ENCODE measurements around the gene TEAD1. TPM values are rescaled to one million over a fixed set of nuclear protein-coding genes. Genes with fewer than 3 reads are reported as not detected.

The TEAD1 gene
- total RNA-seq, 2 donors from 2014 or later: 32.7 to 56.7 TPM

DNA sequence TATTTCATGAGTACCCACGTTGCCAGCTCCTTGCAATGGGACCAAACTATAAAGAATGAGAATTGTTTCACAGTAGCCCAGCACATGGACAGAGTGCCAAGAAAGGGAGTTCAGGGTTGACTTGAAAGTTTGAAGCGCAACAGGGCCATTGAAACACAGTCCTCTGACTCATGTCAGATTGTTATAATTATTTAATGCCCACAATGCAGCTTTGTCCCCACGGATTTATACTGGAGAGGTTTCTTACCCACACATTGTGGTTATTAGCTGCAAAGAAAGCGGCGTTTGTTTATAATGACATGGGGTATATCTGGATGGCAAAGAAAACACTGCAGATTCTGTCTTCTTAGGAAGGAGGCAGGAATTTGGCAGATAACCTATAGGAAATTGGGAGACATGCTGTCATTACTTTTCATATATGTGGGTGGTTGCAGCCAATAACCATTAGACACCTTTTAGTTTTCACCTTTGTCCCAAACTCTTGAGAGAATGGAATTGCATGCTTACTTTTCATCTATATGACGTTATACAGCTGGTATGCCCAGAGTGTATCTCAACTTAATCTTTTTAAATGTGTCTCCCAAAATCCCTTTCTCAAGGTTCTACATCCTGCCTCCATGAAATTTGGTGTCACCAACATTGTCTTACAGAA is 143.6 kb downstream of the TEAD1 start:
- H3K9ac ChIP-seq (ENCODE audit: low read depth in 2 of 2, low read length in 2 of 2): no peak overlapping the region
- no peaks in the 10 kb centered on the region for H3K27me3 ChIP-seq
- no peak overlapping the region for H3K4me3 ChIP-seq
- H3K36me3 ChIP-seq: no peaks in the 10 kb centered on the region
- TF ChIP-seq, protein P1, sequence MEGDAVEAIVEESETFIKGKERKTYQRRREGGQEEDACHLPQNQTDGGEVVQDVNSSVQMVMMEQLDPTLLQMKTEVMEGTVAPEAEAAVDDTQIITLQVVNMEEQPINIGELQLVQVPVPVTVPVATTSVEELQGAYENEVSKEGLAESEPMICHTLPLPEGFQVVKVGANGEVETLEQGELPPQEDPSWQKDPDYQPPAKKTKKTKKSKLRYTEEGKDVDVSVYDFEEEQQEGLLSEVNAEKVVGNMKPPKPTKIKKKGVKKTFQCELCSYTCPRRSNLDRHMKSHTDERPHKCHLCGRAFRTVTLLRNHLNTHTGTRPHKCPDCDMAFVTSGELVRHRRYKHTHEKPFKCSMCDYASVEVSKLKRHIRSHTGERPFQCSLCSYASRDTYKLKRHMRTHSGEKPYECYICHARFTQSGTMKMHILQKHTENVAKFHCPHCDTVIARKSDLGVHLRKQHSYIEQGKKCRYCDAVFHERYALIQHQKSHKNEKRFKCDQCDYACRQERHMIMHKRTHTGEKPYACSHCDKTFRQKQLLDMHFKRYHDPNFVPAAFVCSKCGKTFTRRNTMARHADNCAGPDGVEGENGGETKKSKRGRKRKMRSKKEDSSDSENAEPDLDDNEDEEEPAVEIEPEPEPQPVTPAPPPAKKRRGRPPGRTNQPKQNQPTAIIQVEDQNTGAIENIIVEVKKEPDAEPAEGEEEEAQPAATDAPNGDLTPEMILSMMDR (IDR thresholded peaks at IDR 0.05): no peak
- no peaks in the 10 kb centered on the region for H3K4me1 ChIP-seq
- intact Hi-C loops (cut with DNase I): no loop called here
- no peak for DNase-seq
- H3K27ac ChIP-seq: no peak overlapping the region
- no peaks in the 10 kb centered on the region for H3K9me3 ChIP-seq

DNA sequence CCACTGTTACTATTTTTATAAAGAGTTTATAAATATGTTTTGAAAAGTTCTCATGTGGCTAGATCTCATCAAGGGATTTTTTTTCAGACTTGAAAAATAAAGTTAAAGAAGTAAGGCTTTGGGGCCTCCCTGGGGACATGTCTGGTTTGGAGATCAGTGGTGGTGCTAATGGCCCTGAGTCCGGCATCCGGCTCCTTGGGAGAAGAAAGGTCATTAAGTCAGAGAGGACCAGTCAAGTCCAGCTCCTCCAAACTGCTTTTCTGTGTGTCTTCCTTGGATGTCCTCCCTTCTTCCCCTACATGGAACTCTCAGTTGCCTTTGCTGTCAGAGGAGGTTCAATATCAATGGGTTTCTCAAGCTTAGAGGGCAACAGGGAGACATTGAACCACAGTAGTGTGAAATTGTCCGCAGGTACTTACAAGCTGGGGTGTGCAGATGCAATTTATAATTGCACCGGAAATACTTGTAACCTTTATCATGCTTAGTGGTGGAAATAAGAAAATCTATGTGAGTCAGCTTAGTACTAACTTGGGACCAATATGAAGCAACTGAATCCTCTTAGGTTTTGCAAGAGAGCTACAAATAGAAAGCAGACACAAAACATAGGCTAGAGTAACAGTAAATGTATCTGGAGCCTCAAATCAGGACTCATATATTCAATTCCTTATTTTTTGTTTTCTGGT is 144.3 kb downstream of the TEAD1 start:
- H3K4me1 ChIP-seq: no peaks in the 10 kb centered on the region
- intact Hi-C loops (cut with DNase I): no loop called here
- H3K36me3 ChIP-seq: no peaks in the 10 kb centered on the region
- no peak overlapping the region for H3K4me3 ChIP-seq
- H3K27ac ChIP-seq: no peak overlapping the region
- no peak for DNase-seq
- no peak overlapping the region for H3K9ac ChIP-seq (ENCODE audit: low read depth in 2 of 2, low read length in 2 of 2)
- no peaks in the 10 kb centered on the region for H3K27me3 ChIP-seq
- no peaks in the 10 kb centered on the region for H3K9me3 ChIP-seq
- TF ChIP-seq, protein P1 (IDR thresholded peaks at IDR 0.05): no peak

DNA sequence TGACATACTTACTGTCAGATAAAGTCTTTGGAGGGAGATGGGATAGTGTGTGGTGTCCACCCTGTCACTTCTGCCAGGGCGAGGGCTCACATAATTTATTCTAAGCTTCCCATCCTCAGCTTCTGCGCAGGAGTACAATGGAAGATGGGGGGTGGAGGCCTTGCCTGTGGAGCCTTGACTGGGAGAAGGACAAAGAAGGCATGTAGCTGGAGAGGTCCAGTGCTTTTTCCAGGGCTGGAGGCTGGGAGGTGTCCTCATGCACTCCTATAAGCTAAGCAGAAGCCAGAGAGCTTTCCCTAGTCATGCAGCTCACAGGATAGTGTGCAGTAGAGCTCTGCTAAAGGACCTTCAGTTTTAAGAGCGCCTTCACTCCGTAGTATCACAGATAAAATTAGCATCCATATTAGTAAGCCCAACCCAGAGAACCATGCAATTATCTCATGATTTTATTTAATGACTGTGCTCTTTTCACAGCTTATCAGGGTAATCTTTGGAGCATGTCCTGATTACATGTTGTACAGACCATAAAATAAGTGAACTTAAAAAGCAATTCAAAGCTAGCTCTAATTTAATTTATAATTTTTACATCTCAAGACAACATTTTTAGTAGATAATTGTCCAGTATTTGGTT is 148.3 kb downstream of the TEAD1 start:
- Histone ChIP-seq H3K9ac (ENCODE audit: low read depth in 2 of 2, low read length in 2 of 2) (peak overlapping the region in 1 of 2 donors; percentile 28), H3K9me3 (no peaks in the 10 kb centered on the region), H3K4me3 (no peak overlapping the region), H3K27me3 (no peaks in the 10 kb centered on the region), H3K36me3 (no peaks in the 10 kb centered on the region), H3K27ac (no peak overlapping the region), H3K4me1 (no peaks in the 10 kb centered on the region)
- DNase-seq: no peak
- TF ChIP-seq, protein P1 (IDR thresholded peaks at IDR 0.05): no peak
- intact Hi-C loops (cut with DNase I): no loop called here

DNA sequence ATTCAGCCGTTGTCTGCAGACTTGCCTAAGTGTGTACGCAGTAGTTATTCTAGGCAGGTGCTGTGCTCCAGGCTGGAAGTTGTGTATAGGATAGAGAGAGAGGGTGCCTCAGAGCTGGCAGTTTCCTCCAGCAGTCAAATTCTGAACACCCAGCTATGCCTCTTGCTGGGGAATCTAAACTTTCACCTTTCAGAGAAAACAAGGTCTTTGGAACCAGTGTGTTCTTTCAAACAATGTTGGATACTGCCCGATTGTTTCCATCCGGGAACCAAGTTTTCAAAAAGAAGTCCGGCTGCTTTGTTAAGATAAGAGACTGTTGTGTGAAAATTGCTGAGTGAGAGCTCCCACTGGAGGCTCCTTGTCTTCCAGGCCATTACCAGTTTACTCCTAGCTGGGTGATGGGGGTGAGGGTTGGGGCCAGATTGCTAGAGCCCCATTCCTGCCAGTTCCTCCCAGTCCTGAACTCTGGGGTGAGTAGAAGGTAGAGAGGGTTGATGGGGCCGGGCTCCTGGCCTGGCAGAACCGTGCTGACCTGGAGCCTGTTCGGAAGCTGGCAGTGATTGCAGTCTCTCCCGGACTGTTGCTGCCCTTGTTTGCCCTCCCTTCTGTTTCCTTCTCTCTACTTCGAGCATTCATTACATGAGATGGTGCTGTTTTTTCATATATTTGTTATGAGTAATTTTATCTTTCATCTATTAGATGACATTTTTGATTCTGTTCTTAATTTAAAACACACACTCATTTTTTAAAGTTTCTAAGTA is 150.2 kb downstream of the TEAD1 start:
- H3K27me3 ChIP-seq: no peaks in the 10 kb centered on the region
- H3K4me1 ChIP-seq: no peaks in the 10 kb centered on the region
- peak; percentile 32 for DNase-seq
- TF ChIP-seq, protein P1 (IDR thresholded peaks at IDR 0.05): no peak
- H3K27ac ChIP-seq: peak overlapping the region; percentile 6
- peak overlapping the region; percentile 13 to 60 for H3K9ac ChIP-seq (ENCODE audit: low read depth in 2 of 2, low read length in 2 of 2)
- H3K9me3 ChIP-seq: no peaks in the 10 kb centered on the region
- H3K4me3 ChIP-seq: no peak overlapping the region
- no peaks in the 10 kb centered on the region for H3K36me3 ChIP-seq
- intact Hi-C loops (cut with DNase I): loop anchor here (5.0 kb wide), 1 partner anchor 63 kb away; no protein-coding TSS in a partner anchor

DNA sequence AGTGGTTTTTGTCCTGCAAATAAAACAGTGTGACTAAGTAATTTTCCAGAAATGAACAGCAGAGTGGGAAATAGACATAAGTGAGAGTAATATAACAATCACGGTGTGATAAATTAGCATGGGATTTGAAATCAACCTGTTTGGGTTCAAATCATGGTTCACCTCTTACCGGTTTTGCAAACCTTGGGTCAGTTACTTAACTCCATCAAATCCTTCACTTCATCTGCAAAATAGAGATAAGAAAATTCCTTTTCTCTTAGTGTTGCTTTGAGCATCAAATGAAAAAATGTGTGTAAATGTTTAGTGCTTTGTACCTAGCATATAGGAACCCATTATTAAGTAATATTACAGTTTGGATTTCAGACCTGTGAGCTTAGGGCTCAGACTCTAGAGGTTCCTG is 152.2 kb downstream of the TEAD1 start:
- intact Hi-C loops (cut with DNase I): loop anchor here (5.0 kb wide), 1 partner anchor 61 kb away; no protein-coding TSS in a partner anchor

More for the DNA sequence above, 152.2 kb downstream of the TEAD1 start:
- Histone ChIP-seq H3K9me3 (no peaks in the 10 kb centered on the region), H3K27ac (no peak overlapping the region), H3K4me1 (no peaks in the 10 kb centered on the region), H3K27me3 (no peaks in the 10 kb centered on the region), H3K36me3 (no peaks in the 10 kb centered on the region), H3K4me3 (no peak overlapping the region), H3K9ac (ENCODE audit: low read depth in 2 of 2, low read length in 2 of 2) (no peak overlapping the region)
- no peak for DNase-seq
- TF ChIP-seq, protein P1 (IDR thresholded peaks at IDR 0.05): no peak

Data from colonic mucosa (tissue), 4 donors.